ENCODE measurements around the gene CCDC33.

CCDC33 gene

DNA sequence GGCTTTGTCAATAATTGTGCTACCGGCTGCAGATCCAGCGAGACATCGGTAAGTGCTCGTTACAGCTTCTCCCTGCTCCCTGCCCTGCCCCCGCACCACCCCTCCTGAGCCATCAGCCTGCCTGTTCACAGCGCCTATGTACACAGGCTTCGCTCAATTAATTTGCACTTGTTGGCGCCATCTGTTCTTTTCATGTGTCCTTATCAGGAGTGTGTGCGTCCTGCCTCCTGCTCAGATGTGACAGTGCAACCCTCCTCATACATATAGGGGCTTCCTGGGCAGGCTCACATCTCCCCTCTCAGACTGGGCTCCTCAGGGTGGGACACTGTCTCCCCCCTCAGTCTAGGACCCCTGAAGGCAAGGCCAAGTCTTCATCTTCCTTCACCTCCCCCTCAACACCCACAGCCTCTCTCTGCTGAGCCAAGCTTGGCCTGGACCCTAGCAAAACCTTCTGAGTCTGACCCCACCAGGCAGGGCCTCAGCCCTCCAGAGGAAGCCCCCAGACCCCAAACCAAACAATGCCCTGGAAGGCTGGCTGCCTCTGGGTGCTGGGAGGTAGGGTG, 76.4 kb downstream of the CCDC33 start:
- Histone ChIP-seq H3K4me3 (ENCODE audit: low read length) (no peak overlapping the region), H3K27me3 (ENCODE audit: control insufficient read depth, low read length) (peaks cover 4% of the 10 kb centered on the region), H3K4me2 (ENCODE audit: low read length) (no peak overlapping the region), H4K20me1 (ENCODE audit: control insufficient read depth, insufficient read depth, low read depth, low read length) (no peaks in the 10 kb centered on the region), H3K4me1 (ENCODE audit: control insufficient read depth, low read length) (peaks cover 10% of the 10 kb centered on the region), H3K79me2 (ENCODE audit: control insufficient read depth, low read length) (no peaks in the 10 kb centered on the region), H3K9me3 (ENCODE audit: control insufficient read depth, insufficient read depth, low read length) (no peaks in the 10 kb centered on the region), H3K9me2 (replicated peaks; ENCODE audit: control insufficient read depth, low read length) (no peaks in the 10 kb centered on the region), H3K36me3 (ENCODE audit: control insufficient read depth, low read length) (no peaks in the 10 kb centered on the region), H3F3A (ENCODE audit: control insufficient read depth, insufficient read depth) (no peaks in the 10 kb centered on the region), H3K27ac (ENCODE audit: low read depth, low read length) (no peak overlapping the region)
- no peak for TF ChIP-seq EZH2phosphoT487 (IDR thresholded peaks at IDR 0.05; ENCODE audit: borderline replicate concordance, low read length)
- no peak for TF ChIP-seq CTCF (IDR thresholded peaks at IDR 0.05; ENCODE audit: low read depth, low read length, poor library complexity, severe bottlenecking)

DNA sequence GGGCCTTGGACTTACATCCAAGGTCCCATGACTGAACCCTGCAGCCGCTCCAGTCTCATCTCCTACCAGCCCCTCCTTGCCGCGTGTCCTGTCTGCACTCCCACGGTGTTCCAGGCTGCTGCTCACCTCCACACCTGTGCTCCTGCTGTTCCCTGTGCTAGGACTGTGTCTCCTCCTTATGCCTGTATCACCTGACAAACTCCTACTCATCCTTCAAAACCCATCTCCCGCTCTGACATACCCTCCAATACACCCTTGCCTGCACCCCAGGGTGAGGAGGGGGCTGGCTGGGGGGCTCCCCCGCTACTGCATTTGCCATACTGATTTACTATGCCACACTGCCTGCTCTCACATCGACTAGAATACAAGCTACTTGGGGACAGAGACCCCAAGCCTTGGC, 77.8 kb downstream of the CCDC33 start:
- Histone ChIP-seq H3K9me2 (replicated peaks; ENCODE audit: control insufficient read depth, low read length) (no peaks in the 10 kb centered on the region), H3K27me3 (ENCODE audit: control insufficient read depth, low read length) (peaks cover 4% of the 10 kb centered on the region), H4K20me1 (ENCODE audit: control insufficient read depth, insufficient read depth, low read depth, low read length) (no peaks in the 10 kb centered on the region), H3F3A (ENCODE audit: control insufficient read depth, insufficient read depth) (no peaks in the 10 kb centered on the region), H3K9me3 (ENCODE audit: control insufficient read depth, insufficient read depth, low read length) (no peaks in the 10 kb centered on the region), H3K27ac (ENCODE audit: low read depth, low read length) (no peak overlapping the region), H3K4me3 (ENCODE audit: low read length) (no peak overlapping the region), H3K4me1 (ENCODE audit: control insufficient read depth, low read length) (peaks cover 10% of the 10 kb centered on the region), H3K4me2 (ENCODE audit: low read length) (no peak overlapping the region), H3K79me2 (ENCODE audit: control insufficient read depth, low read length) (no peaks in the 10 kb centered on the region), H3K36me3 (ENCODE audit: control insufficient read depth, low read length) (no peaks in the 10 kb centered on the region)
- no peak for TF ChIP-seq EZH2phosphoT487 (IDR thresholded peaks at IDR 0.05; ENCODE audit: borderline replicate concordance, low read length)
- TF ChIP-seq CTCF (IDR thresholded peaks at IDR 0.05; ENCODE audit: low read depth, low read length, poor library complexity, severe bottlenecking), result no peak

- Histone ChIP-seq H3K4me3 (ENCODE audit: low read length) (no peak overlapping the region), H3F3A (ENCODE audit: control insufficient read depth, insufficient read depth) (no peaks in the 10 kb centered on the region), H3K27me3 (ENCODE audit: control insufficient read depth, low read length) (peaks cover 4% of the 10 kb centered on the region), H3K4me2 (ENCODE audit: low read length) (no peak overlapping the region), H3K79me2 (ENCODE audit: control insufficient read depth, low read length) (no peaks in the 10 kb centered on the region), H3K36me3 (ENCODE audit: control insufficient read depth, low read length) (no peaks in the 10 kb centered on the region), H3K9me2 (replicated peaks; ENCODE audit: control insufficient read depth, low read length) (no peaks in the 10 kb centered on the region), H3K27ac (ENCODE audit: low read depth, low read length) (no peak overlapping the region), H4K20me1 (ENCODE audit: control insufficient read depth, insufficient read depth, low read depth, low read length) (no peaks in the 10 kb centered on the region), H3K4me1 (ENCODE audit: control insufficient read depth, low read length) (peaks cover 10% of the 10 kb centered on the region), H3K9me3 (ENCODE audit: control insufficient read depth, insufficient read depth, low read length) (no peaks in the 10 kb centered on the region)
- TF ChIP-seq EZH2phosphoT487 (IDR thresholded peaks at IDR 0.05; ENCODE audit: borderline replicate concordance, low read length) (no peak), CTCF (IDR thresholded peaks at IDR 0.05; ENCODE audit: low read depth, low read length, poor library complexity, severe bottlenecking) (no peak)
Observed at GRCh38 chr15:74314795-74315438, 78.8 kb downstream of the CCDC33 start.

Measured in DOHH2 (cell line).